HEK293 (cell line): ENCODE results near the gene MRPL28.
"Not testable (repeated sequence)": the region's sequence is repeated elsewhere in the genome, so short reads cannot be mapped to it uniquely, and the experiment has no call there.

Experiments used
- ATF2 ChIP-seq: fragments of 450-650 bp; formaldehyde crosslinking; IDR thresholded peaks from 2 replicates; pipeline ENCODE4 v1.5.1; 2016; ENCODE audit warnings: missing biosample characterization, missing genetic modification characterization, low read depth
- WT1 ChIP-seq: fragments of 450-650 bp; formaldehyde crosslinking; IDR thresholded peaks from 2 replicates; pipeline ENCODE4 v1.5.1; 2016; ENCODE audit warnings: missing biosample characterization, missing genetic modification characterization
- ZBTB49 ChIP-seq: fragments of 450-650 bp; formaldehyde crosslinking; IDR thresholded peaks from 2 replicates; pipeline ENCODE4 v1.5.1; 2016; ENCODE audit warnings: missing biosample characterization, missing genetic modification characterization, low read depth
- ZNF184 ChIP-seq: fragments of 450-650 bp; IDR thresholded peaks from 2 replicates; pipeline ENCODE4 v1.5.1; 2018; ENCODE audit warnings: missing biosample characterization, mild to moderate bottlenecking, missing genetic modification characterization
- ZNF292 ChIP-seq: fragments of 450-650 bp; formaldehyde crosslinking; IDR thresholded peaks from 2 replicates; pipeline ENCODE4 v1.5.1; 2016; ENCODE audit warnings: low read depth, missing biosample characterization, missing genetic modification characterization, borderline replicate concordance
- ZNF311 ChIP-seq: fragments of 450-650 bp; formaldehyde crosslinking; IDR thresholded peaks from 2 replicates; pipeline ENCODE4 v1.5.1; 2017; ENCODE audit warnings: missing biosample characterization, missing genetic modification characterization, borderline replicate concordance
- ZNF558 ChIP-seq: fragments of 450-650 bp; formaldehyde crosslinking; IDR thresholded peaks from 2 replicates; pipeline ENCODE4 v1.5.1; 2016; ENCODE audit warnings: missing biosample characterization, missing genetic modification characterization
- ZSCAN30 ChIP-seq: fragments of 450-650 bp; IDR thresholded peaks from 2 replicates; pipeline ENCODE4 v1.5.1; 2018; ENCODE audit warnings: missing biosample characterization, mild to moderate bottlenecking, missing genetic modification characterization, moderate library complexity
- TF ChIP-seq, protein P1 (sequence below): fragments of 450-650 bp; formaldehyde crosslinking; IDR thresholded peaks from 2 replicates; pipeline ENCODE4 v1.5.1; 2016; ENCODE audit warnings: missing biosample characterization, missing genetic modification characterization
- TF ChIP-seq, protein P2 (sequence below): fragments of 450-650 bp; formaldehyde crosslinking; IDR thresholded peaks from 2 replicates; pipeline ENCODE4 v1.5.1; 2016; ENCODE audit warnings: missing biosample characterization, missing genetic modification characterization

- TF ChIP-seq, protein P1, sequence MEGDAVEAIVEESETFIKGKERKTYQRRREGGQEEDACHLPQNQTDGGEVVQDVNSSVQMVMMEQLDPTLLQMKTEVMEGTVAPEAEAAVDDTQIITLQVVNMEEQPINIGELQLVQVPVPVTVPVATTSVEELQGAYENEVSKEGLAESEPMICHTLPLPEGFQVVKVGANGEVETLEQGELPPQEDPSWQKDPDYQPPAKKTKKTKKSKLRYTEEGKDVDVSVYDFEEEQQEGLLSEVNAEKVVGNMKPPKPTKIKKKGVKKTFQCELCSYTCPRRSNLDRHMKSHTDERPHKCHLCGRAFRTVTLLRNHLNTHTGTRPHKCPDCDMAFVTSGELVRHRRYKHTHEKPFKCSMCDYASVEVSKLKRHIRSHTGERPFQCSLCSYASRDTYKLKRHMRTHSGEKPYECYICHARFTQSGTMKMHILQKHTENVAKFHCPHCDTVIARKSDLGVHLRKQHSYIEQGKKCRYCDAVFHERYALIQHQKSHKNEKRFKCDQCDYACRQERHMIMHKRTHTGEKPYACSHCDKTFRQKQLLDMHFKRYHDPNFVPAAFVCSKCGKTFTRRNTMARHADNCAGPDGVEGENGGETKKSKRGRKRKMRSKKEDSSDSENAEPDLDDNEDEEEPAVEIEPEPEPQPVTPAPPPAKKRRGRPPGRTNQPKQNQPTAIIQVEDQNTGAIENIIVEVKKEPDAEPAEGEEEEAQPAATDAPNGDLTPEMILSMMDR (tag by site-specific recombination): not testable (repeated sequence)
- TF ChIP-seq ZNF311; WT1 (tag by site-specific recombination); ZSCAN30 (tag by site-specific recombination); ZNF558; ATF2 (tag by site-specific recombination); ZNF292 (tag by site-specific recombination); ZNF184; ZBTB49 (tag by site-specific recombination): not testable (repeated sequence)
- TF ChIP-seq, protein P2, sequence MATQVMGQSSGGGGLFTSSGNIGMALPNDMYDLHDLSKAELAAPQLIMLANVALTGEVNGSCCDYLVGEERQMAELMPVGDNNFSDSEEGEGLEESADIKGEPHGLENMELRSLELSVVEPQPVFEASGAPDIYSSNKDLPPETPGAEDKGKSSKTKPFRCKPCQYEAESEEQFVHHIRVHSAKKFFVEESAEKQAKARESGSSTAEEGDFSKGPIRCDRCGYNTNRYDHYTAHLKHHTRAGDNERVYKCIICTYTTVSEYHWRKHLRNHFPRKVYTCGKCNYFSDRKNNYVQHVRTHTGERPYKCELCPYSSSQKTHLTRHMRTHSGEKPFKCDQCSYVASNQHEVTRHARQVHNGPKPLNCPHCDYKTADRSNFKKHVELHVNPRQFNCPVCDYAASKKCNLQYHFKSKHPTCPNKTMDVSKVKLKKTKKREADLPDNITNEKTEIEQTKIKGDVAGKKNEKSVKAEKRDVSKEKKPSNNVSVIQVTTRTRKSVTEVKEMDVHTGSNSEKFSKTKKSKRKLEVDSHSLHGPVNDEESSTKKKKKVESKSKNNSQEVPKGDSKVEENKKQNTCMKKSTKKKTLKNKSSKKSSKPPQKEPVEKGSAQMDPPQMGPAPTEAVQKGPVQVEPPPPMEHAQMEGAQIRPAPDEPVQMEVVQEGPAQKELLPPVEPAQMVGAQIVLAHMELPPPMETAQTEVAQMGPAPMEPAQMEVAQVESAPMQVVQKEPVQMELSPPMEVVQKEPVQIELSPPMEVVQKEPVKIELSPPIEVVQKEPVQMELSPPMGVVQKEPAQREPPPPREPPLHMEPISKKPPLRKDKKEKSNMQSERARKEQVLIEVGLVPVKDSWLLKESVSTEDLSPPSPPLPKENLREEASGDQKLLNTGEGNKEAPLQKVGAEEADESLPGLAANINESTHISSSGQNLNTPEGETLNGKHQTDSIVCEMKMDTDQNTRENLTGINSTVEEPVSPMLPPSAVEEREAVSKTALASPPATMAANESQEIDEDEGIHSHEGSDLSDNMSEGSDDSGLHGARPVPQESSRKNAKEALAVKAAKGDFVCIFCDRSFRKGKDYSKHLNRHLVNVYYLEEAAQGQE (tag by site-specific recombination): not testable (repeated sequence)
Measured at GRCh38 chr16:334861-335632, 35.3 kb downstream of the MRPL28 start.
